Right atrium auricular region (tissue), 2 donors: ENCODE data around the gene CERS3. TPM values are rescaled to one million over a fixed set of nuclear protein-coding genes. Genes with fewer than 3 reads are reported as not detected.
A peak's percentile ranks its signal among the peaks of the same experiment; 100 is the strongest.

ENCODE experiments used
- DNase-seq: peaks from one replicate; pipeline ENCODE4 v3.0.0-alpha.2; 2019; ENCODE audit warnings: low spot score
- H3K27ac ChIP-seq, 2 donors: fragments of 200-600 bp; sonication (generic); 1 replicate in 1 of 2; 2 replicates in 1 of 2; pipeline ENCODE4 v1.5.1; 2016 to 2019
- H3K27me3 ChIP-seq, 2 donors: fragments of 200-600 bp; sonication (generic); one replicate each; pipeline versions ENCODE4 v1.5.1 to v1.6.0; 2017 to 2019
- H3K36me3 ChIP-seq: fragments of 200-600 bp; sonication (generic); one replicate; pipeline ENCODE4 v1.5.1; 2016
- H3K4me1 ChIP-seq, 2 donors: fragments of 200-600 bp; sonication (generic); one replicate each; pipeline versions ENCODE4 v1.5.1 to v1.6.0; 2017 to 2019
- H3K4me3 ChIP-seq, 2 donors: fragments of 200-600 bp; sonication (generic); 1 replicate in 1 of 2; 2 replicates in 1 of 2; pipeline ENCODE4 v1.5.1; 2017 to 2019; ENCODE audit warnings: mild to moderate bottlenecking in 1 of 2, moderate library complexity in 1 of 2
- H3K9me3 ChIP-seq, 2 donors: fragments of 200-600 bp; sonication (generic); one replicate each; pipeline ENCODE4 v1.5.1; 2019
- CTCF ChIP-seq, 2 donors: fragments of 200-600 bp; sonication (generic); IDR thresholded peaks; one replicate each; pipeline ENCODE4 v1.5.1; 2019; ENCODE audit warnings: antibody characterized with exemption in 2 of 2
- total RNA-seq, 2 donors: library from RNA; depleted of rRNA; stranded (reverse); fragments of >200 nt; gene quantifications; one replicate each; pipeline ENCODE4 v1.1.0, GENCODE V29; 2016

The CERS3 gene
- total RNA-seq, 2 donors from 2014 or later: not detected

- no peak for DNase-seq
Observed at GRCh38 chr15:100394736-100395440, 133.9 kb downstream of the CERS3 start.

GRCh38 chr15:100393008-100393407 is 135.7 kb downstream of the CERS3 start:
- Histone ChIP-seq H3K9me3 (peaks cover 0 to 1% of the 10 kb centered on the region in 2 donors), H3K27me3 (no peaks in the 10 kb centered on the region), H3K4me3 (no peak overlapping the region), H3K4me1 (no peaks in the 10 kb centered on the region), H3K27ac (no peak overlapping the region), H3K36me3 (no peaks in the 10 kb centered on the region)
- no peak for TF ChIP-seq CTCF (IDR thresholded peaks at IDR 0.05)
- no peak for DNase-seq

More at GRCh38 chr15:100394736-100395440, 133.9 kb downstream of the CERS3 start:
- no peak for TF ChIP-seq CTCF (IDR thresholded peaks at IDR 0.05)
- Histone ChIP-seq H3K4me3 (no peak overlapping the region), H3K4me1 (no peaks in the 10 kb centered on the region), H3K27ac (no peak overlapping the region), H3K9me3 (no peaks in the 10 kb centered on the region), H3K27me3 (no peaks in the 10 kb centered on the region), H3K36me3 (no peaks in the 10 kb centered on the region)

- no peak for DNase-seq
- Histone ChIP-seq H3K27me3 (no peaks in the 10 kb centered on the region), H3K9me3 (peaks cover 0 to 37% of the 10 kb centered on the region in 2 donors), H3K4me3 (no peak overlapping the region), H3K27ac (no peak overlapping the region), H3K36me3 (no peaks in the 10 kb centered on the region), H3K4me1 (no peaks in the 10 kb centered on the region)
- no peak for TF ChIP-seq CTCF (IDR thresholded peaks at IDR 0.05)
Observed at GRCh38 chr15:100385300-100386050, 143.3 kb downstream of the CERS3 start.

GRCh38 chr15:100384108-100384410 is 144.7 kb downstream of the CERS3 start:
- DNase-seq: no peak
- no peak for TF ChIP-seq CTCF (IDR thresholded peaks at IDR 0.05)
- Histone ChIP-seq H3K4me1 (no peaks in the 10 kb centered on the region), H3K36me3 (no peaks in the 10 kb centered on the region), H3K27me3 (no peaks in the 10 kb centered on the region), H3K9me3 (peaks cover 0 to 48% of the 10 kb centered on the region in 2 donors), H3K27ac (no peak overlapping the region), H3K4me3 (no peak overlapping the region)

- TF ChIP-seq CTCF (IDR thresholded peaks at IDR 0.05): peak in 1 of 2 donors; percentile 50
- DNase-seq: no peak
- H3K4me1 ChIP-seq: no peaks in the 10 kb centered on the region
- no peak overlapping the region for H3K4me3 ChIP-seq
- H3K9me3 ChIP-seq: peaks cover 0 to 48% of the 10 kb centered on the region in 2 donors
- H3K27ac ChIP-seq: no peak overlapping the region
- no peaks in the 10 kb centered on the region for H3K27me3 ChIP-seq
- no peaks in the 10 kb centered on the region for H3K36me3 ChIP-seq
Observed at GRCh38 chr15:100383302-100384107, 145.2 kb downstream of the CERS3 start.
